LNCaP clone FGC (cell line): ENCODE results near the gene ZYG11A.
A peak's percentile ranks its signal among the peaks of the same experiment; 100 is the strongest.
"Not testable (repeated sequence)": the region's sequence is repeated elsewhere in the genome, so short reads cannot be mapped to it uniquely, and the experiment has no call there.

ENCODE experiments used
- DNase-seq: peaks from one replicate; pipeline ENCODE4 v3.0.0-alpha.2; 2011; ENCODE audit warnings: low read depth
- H3K4me3 ChIP-seq: 2 replicates; pipeline ENCODE4 v1.5.1; 2011; ENCODE audit warnings: mild to moderate bottlenecking, low read depth, low read length, control low read depth
- TF ChIP-seq, protein P1 (sequence below): IDR thresholded peaks from 2 replicates; pipeline ENCODE4 v1.5.1; 2012; ENCODE audit warnings: mild to moderate bottlenecking; ENCODE audit not compliant: control insufficient read depth, insufficient read depth; ENCODE audit errors: extremely low read depth

Gene ZYG11A

DNA sequence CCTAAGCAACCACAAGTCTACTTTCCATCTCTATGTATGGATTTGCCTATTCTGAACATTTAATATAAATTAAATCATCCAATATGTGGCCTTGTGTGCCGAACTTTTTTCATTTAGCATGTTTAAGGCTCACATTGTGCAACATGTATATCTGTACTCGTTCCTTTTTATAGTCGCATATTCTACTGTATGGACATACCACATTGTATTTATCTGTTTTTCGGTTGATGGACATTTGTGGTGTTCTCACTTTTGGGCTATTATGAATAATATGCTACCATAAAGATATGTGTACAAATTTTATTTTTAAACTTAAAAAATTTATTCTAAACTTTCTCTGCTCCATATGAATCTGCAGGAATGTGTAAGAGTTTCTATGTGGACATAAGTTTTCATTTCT is 13.0 kb downstream of the ZYG11A start:
- TF ChIP-seq, protein P1, sequence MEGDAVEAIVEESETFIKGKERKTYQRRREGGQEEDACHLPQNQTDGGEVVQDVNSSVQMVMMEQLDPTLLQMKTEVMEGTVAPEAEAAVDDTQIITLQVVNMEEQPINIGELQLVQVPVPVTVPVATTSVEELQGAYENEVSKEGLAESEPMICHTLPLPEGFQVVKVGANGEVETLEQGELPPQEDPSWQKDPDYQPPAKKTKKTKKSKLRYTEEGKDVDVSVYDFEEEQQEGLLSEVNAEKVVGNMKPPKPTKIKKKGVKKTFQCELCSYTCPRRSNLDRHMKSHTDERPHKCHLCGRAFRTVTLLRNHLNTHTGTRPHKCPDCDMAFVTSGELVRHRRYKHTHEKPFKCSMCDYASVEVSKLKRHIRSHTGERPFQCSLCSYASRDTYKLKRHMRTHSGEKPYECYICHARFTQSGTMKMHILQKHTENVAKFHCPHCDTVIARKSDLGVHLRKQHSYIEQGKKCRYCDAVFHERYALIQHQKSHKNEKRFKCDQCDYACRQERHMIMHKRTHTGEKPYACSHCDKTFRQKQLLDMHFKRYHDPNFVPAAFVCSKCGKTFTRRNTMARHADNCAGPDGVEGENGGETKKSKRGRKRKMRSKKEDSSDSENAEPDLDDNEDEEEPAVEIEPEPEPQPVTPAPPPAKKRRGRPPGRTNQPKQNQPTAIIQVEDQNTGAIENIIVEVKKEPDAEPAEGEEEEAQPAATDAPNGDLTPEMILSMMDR = no peak
- no peak for DNase-seq
- no peak overlapping the region for H3K4me3 ChIP-seq

DNA sequence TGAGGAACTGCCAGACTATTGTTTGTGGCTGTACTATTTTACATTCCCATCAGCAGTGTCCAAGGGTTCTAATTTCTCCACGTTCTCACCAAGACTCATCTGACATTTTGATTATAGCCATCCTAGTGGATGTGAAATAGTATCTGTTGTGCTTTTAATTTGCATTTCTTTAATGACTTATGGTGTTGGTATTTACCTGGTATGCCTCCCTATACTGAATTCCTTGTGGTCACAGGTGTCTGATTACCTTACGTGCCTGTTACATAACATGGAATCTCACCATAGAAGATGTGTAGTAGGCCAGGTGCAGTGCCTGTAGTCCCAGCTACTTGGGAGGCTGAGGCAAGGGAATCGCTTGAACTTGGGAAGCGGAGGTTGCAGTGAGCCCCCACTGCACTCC is 13.5 kb downstream of the ZYG11A start:
- DNase-seq = no peak
- TF ChIP-seq, protein P1 = no peak
- no peak overlapping the region for H3K4me3 ChIP-seq

DNA sequence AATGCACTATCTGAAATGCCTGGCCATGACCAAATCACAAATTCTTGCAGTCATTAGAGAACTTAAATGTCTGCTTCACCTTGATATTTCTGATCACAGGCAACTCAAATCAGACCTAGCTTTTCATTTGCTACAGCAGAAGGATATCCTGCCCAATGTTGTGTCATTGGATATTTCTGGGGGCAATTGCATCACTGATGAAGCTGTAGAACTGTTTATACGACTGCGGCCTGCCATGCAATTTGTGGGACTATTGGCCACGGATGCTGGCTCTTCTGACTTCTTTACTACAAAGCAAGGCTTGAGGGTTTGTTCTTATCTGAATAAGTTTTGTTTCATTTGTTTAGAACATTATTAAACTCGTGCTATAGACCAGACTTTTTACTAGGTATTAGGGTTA is 14.9 kb downstream of the ZYG11A start:
- TF ChIP-seq, protein P1 = no peak
- no peak overlapping the region for H3K4me3 ChIP-seq
- DNase-seq = no peak

DNA sequence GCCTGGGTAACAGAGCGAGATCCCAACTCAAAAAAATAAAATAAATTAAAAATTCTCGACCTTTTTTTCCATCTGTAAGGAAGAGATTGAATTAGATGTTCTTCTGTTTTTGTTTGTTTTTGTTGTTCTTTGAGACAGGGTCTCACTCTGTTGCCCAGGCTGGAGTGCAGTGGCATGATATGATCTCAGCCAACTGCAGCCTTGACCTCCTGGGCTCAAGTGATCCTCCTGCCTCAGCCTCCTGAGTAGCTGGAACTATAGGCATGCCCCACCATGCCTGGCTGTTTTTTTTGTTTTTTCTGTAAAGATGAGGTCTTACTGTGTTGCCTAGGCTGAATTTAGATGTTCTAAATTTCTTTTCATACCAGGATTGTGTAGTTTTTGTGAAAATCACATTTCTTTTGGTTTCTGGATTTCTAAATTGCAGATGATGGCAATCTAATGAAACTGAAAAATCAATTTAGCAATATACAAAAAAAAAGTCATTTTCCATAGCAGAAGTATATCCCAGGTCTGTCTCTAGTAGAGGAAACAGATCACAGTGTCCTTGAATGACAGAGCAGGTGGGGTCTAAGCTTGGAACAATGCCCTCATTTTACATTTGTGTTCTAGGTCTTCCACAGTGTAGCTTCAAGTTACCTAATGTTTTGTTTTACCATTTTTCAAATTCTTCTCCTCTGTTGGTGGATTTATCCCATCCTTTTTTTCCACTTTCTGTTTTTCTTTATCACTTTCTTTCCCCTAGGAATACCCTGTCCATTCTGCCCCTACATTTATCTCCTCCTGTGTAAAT is 20.3 kb downstream of the ZYG11A start:
- TF ChIP-seq, protein P1 = no peak
- H3K4me3 ChIP-seq = no peak overlapping the region
- DNase-seq = no peak

DNA sequence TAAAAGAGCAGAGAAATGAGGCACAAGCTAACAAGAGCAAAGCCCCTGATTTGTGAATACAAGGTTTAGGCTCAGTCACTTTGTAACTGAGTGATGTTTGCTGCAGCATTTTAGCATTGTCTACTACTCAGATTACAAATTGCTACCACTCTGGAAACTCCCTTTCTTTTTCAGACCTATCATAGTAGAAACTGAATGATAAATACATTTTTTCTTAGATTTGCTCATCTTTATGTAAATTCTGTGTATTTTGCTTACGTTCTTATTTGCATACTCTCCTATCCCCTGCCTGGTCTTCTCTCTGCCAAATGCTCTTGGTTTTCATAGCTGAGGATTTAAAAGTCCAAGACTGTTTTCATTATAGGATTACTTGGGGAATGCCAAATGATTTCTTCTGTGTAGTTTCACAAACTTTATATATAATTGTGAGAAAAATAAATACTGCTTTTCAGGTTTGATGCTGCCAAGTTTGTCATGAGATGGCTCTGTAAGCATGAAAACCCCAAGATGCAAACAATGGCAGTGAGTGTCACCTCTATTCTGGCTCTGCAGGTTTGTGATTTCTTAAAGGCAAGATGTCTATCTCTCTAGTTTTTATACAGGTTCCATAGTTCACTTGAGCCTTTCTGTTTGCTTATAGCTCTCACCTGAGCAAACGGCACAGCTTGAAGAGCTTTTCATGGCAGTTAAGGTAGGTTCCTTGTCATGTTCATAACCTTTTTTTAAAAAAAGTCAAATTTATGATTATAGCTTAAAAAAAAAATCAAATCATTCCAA is 24.7 kb downstream of the ZYG11A start:
- TF ChIP-seq, protein P1 = no peak
- peak; percentile 95 for DNase-seq
- peak overlapping the region; percentile 9; the same call in 1 of the 2 replicates for H3K4me3 ChIP-seq

DNA sequence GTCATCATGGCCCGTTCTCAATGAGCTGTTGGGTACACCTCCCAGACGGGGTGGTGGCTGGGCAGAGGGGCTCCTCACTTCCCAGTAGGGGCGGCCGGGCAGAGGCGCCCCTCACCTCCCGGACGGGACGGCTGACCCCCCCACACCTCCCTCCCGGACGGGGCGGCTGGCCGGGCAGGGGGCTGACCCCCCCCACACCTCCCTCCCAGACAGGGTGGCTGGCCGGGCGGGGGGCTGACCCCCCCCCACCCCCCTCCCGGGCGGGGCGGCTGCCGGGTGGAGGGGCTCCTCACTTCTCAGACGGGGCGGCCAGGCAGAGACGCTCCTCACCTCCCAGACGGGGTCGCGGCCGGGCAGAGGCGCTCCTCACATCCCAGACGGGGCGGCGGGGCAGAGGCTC is 27.2 kb downstream of the ZYG11A start:
- not testable (repeated sequence) for DNase-seq, H3K4me3 ChIP-seq

DNA sequence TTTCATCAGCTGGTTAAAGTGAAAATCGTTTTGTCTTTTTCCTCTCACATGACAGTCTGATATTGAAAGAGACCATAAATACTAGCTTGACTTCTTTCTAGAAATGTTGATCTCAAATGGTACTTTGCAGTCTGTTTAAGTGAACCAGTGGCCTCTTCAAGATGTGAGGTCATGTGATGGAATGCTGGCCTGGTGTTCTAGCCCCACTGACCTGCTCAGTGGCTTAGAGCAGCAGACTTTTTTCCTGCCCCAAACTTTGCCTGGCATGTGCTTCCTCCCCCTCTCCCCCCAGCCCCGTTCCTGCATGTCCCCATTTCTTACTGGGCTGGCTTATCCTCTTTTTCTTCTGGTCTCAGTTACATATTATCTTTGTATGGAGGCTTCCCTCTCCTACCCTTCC is 34.3 kb downstream of the ZYG11A start:
- H3K4me3 ChIP-seq = no peak overlapping the region
- TF ChIP-seq, protein P1 = no peak
- no peak for DNase-seq
